A549 (cell line): Measurements from ENCODE around the gene TBC1D16. TPM values are rescaled to one million over a fixed set of nuclear protein-coding genes. Genes with fewer than 3 reads are reported as not detected.

Source experiments
- ATAC-seq, 2 experiments: fragments of 200-7000 bp in 1 of 2; fragments of >200 bp in 1 of 2; cut with Nextera tagmentation in 1 of 2; cut with Tn5 transposase in 1 of 2; 3 replicates each; pipeline versions ENCODE4 v1.8.0 to v1.9.1; 2018 to 2020; ENCODE audit warnings: mild to moderate bottlenecking in 1 of 2, moderate library complexity in 1 of 2
- CTCF ChIA-PET: fragments of 300-600 bp; sonication (Branson Sonifier 250); formaldehyde crosslinking; extraction: SDS; loops from one replicate; lab custom pipeline; 2021; ENCODE audit warnings: antibody characterized with exemption, inconsistent platforms; lab: Yijun Ruan, JAX
- POLR2A ChIA-PET: fragments of 350-600 bp; formaldehyde crosslinking; extraction: SDS; loops from one replicate; lab custom pipeline; 2021; ENCODE audit warnings: antibody characterized with exemption, inconsistent platforms; lab: Yijun Ruan, JAX
- DNase-seq, 2 experiments: peaks; one replicate each; pipeline versions ENCODE4 v3.0.0 to v3.0.0-alpha.2; 2011 to 2016; ENCODE audit warnings: low read depth in 1 of 2, low spot score in 1 of 2
- FAIRE-seq: peaks from 2 replicates; lab custom pipeline; 2011; peaks lifted over from hg19 to GRCh38; lab: Jason Lieb, UNC
- H3K27ac ChIP-seq, 2 experiments: fragments of >200 bp; sonication (Bioruptor Twin); formaldehyde crosslinking; 3 replicates each; pipeline ENCODE4 v1.5.1; 2016 to 2017
- H3K4me1 ChIP-seq: fragments of >200 bp; sonication (Bioruptor Twin); formaldehyde crosslinking; 3 replicates; pipeline ENCODE4 v1.6.1; 2016
- H3K4me2 ChIP-seq: fragments of >200 bp; sonication (Bioruptor Twin); formaldehyde crosslinking; 3 replicates; pipeline ENCODE4 v1.6.1; 2016
- H3K4me3 ChIP-seq: fragments of >200 bp; sonication (Bioruptor Twin); formaldehyde crosslinking; 3 replicates; pipeline ENCODE4 v1.5.1; 2016
- H3K9me3 ChIP-seq: fragments of >200 bp; sonication (Bioruptor Twin); formaldehyde crosslinking; 3 replicates; pipeline ENCODE4 v1.6.1; 2016
- CBX2 ChIP-seq: fragments of 200-600 bp; sonication (generic); IDR thresholded peaks from 2 replicates; pipeline ENCODE4 v1.6.1; 2016; ENCODE audit warnings: low read depth, mild to moderate bottlenecking, borderline replicate concordance
- CBX8 ChIP-seq: fragments of 200-600 bp; sonication (generic); IDR thresholded peaks from 2 replicates; pipeline ENCODE4 v1.6.1; 2016
- CEBPB ChIP-seq, 2 experiments: fragments of >200 bp in 1 of 2; sonication (Bioruptor Twin) in 1 of 2; formaldehyde crosslinking in 1 of 2; IDR thresholded peaks; 2 replicates each; pipeline ENCODE4 v1.6.1; 2012 to 2016
- EHF ChIP-seq: fragments of 250-450 bp; sonication (Bioruptor Pico); IDR thresholded peaks from 2 replicates; pipeline ENCODE4 v1.5.0; 2020; ENCODE audit warnings: mild to moderate bottlenecking
- HOXA7 ChIP-seq: fragments of 250-450 bp; sonication (Bioruptor Pico); IDR thresholded peaks from 2 replicates; pipeline ENCODE4 v1.5.0; 2020; ENCODE audit warnings: mild to moderate bottlenecking, moderate library complexity
- HOXB5 ChIP-seq: fragments of 250-450 bp; sonication (Bioruptor Pico); IDR thresholded peaks from 2 replicates; pipeline ENCODE4 v1.5.0; 2020; ENCODE audit warnings: mild to moderate bottlenecking, moderate library complexity
- JUN ChIP-seq, 2 experiments: fragments of >200 bp; sonication (Bioruptor Twin); formaldehyde crosslinking; IDR thresholded peaks; 2 replicates in 1 of 2; 3 replicates in 1 of 2; pipeline ENCODE4 v1.6.1; 2016 to 2017
- JUNB ChIP-seq: fragments of >200 bp; sonication (Bioruptor Twin); formaldehyde crosslinking; IDR thresholded peaks from 2 replicates; pipeline ENCODE4 v1.6.1; 2016
- POLR2A ChIP-seq: IDR thresholded peaks from 2 replicates; pipeline ENCODE4 v1.6.1; 2012; ENCODE audit warnings: mild to moderate bottlenecking, low read length
- RAD21 ChIP-seq, 2 experiments: fragments of >200 bp in 1 of 2; sonication (Bioruptor Twin) in 1 of 2; formaldehyde crosslinking in 1 of 2; IDR thresholded peaks in 1 of 2; conservative IDR thresholded peaks in 1 of 2; 2 replicates in 1 of 2; 3 replicates in 1 of 2; pipeline ENCODE4 v1.6.1; 2012 to 2018; ENCODE audit warnings: inconsistent platforms in 1 of 2
- RCOR1 ChIP-seq: fragments of 150-350 bp; IDR thresholded peaks from 2 replicates; pipeline ENCODE4 v1.6.1; 2014; ENCODE audit warnings: antibody characterized with exemption, low read length, low read depth
- ZNF302 ChIP-seq: fragments of 250-450 bp; sonication (Bioruptor Pico); IDR thresholded peaks from 2 replicates; pipeline ENCODE4 v1.9.0; 2021; ENCODE audit warnings: inconsistent platforms, mild to moderate bottlenecking, moderate library complexity
- WGBS: methylation state at CpG from one replicate; pipeline ENCODE4 v1.1.6; 2017; ENCODE audit errors: missing lambda C conversion rate; 5-methylcytosine and 5-hydroxymethylcytosine counted together
- polyA plus RNA-seq, 4 experiments: library from polyadenylated mRNA; depleted of rRNA in 3 of 4; stranded (reverse); fragments of >200 nt; fragmentation: RNase III in 1 of 4; extraction: RNeasy Plus Mini Kit Qiagen cat#74134 plus additional on column Dnase treatment in 1 of 4; gene quantifications; 2 replicates in 3 of 4; 3 replicates in 1 of 4; pipeline ENCODE4 v1.2.3, GENCODE V29; 2011 to 2017
- TF ChIP-seq, protein P1 (sequence below): fragments of 250-450 bp; sonication (Bioruptor Pico); IDR thresholded peaks from 2 replicates; pipeline ENCODE4 v1.5.0; 2021; ENCODE audit warnings: mild to moderate bottlenecking, moderate library complexity, borderline replicate concordance
- TF ChIP-seq, protein P2 (sequence below): fragments of 200-600 bp; sonication (generic); IDR thresholded peaks from 2 replicates; pipeline ENCODE4 v1.6.1; 2016; ENCODE audit warnings: antibody characterized with exemption, mild to moderate bottlenecking, moderate library complexity
- TF ChIP-seq, protein P3 (sequence below): fragments of >200 bp; sonication (Bioruptor Twin); formaldehyde crosslinking; IDR thresholded peaks from 3 replicates; pipeline ENCODE4 v1.5.1; 2016
- TF ChIP-seq, protein P4 (sequence below): fragments of 250-450 bp; sonication (Bioruptor Pico); IDR thresholded peaks from 2 replicates; pipeline ENCODE4 v1.5.0; 2020; ENCODE audit warnings: low read depth, mild to moderate bottlenecking, moderate library complexity
- TF ChIP-seq, protein P5 (sequence below): IDR thresholded peaks from 2 replicates; pipeline ENCODE4 v1.6.1; 2012
- TF ChIP-seq, protein P6 (sequence below): IDR thresholded peaks from 2 replicates; pipeline ENCODE4 v1.6.1; 2012

Gene TBC1D16
- polyA plus RNA-seq, 2 of the 4 experiments (the other 2 are of a cell fraction), result 8.9 to 12.5 TPM

DNA sequence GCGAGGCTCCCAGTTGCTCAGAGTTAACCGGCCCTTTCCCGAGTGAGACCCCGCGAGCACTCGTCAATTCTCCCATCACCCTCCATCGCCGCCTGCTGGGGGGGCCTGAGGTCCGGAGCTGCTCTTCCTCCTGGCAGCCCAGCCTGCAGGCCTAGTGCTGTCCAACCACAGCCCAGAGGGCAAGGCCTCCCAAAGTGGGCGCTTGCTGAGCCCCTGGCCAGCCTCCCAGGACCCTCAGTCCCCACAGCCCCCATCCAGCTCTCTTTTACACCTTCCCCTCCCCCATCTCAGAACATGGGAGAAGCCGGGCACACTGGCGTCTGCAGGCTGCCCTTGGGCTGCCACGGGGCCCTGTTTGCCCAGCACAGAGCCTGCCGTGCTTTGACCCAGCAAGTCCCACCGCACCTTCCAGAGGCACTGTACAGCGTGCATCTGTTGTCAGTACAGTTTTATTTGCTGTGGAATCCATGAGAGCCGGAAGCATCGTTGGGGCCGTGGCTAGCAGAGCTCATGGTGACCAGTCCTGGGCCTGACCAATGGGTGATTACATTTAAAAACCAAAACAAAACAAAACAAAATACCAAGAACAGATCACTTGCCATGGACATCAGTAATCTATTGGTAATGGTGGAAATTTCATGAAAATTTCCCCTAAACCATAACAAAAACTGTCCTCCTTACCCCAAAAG lies 100.3 kb downstream of the TBC1D16 start:
- FAIRE-seq (no peak), ATAC-seq (no peak)

More for the DNA sequence above, 100.3 kb downstream of the TBC1D16 start:
- Histone ChIP-seq H3K27ac (peak overlapping the region; percentile 94; a peak in 4 of 6 replicates), H3K4me3 (no peak overlapping the region), H3K4me1 (peaks cover 68% of the 10 kb centered on the region), H3K4me2 (no peak overlapping the region), H3K9me3 (no peaks in the 10 kb centered on the region)
- no peak for DNase-seq
- WGBS, result 89% methylated on average over 19 of the region's 19 CpGs
- POLR2A ChIA-PET, result no interaction called here
- TF ChIP-seq, protein P1, sequence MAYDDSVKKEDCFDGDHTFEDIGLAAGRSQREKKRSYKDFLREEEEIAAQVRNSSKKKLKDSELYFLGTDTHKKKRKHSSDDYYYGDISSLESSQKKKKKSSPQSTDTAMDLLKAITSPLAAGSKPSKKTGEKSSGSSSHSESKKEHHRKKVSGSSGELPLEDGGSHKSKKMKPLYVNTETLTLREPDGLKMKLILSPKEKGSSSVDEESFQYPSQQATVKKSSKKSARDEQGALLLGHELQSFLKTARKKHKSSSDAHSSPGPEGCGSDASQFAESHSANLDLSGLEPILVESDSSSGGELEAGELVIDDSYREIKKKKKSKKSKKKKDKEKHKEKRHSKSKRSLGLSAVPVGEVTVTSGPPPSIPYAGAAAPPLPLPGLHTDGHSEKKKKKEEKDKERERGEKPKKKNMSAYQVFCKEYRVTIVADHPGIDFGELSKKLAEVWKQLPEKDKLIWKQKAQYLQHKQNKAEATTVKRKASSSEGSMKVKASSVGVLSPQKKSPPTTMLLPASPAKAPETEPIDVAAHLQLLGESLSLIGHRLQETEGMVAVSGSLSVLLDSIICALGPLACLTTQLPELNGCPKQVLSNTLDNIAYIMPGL, result no peak
- TF ChIP-seq EHF, result no peak
- TF ChIP-seq, protein P2, sequence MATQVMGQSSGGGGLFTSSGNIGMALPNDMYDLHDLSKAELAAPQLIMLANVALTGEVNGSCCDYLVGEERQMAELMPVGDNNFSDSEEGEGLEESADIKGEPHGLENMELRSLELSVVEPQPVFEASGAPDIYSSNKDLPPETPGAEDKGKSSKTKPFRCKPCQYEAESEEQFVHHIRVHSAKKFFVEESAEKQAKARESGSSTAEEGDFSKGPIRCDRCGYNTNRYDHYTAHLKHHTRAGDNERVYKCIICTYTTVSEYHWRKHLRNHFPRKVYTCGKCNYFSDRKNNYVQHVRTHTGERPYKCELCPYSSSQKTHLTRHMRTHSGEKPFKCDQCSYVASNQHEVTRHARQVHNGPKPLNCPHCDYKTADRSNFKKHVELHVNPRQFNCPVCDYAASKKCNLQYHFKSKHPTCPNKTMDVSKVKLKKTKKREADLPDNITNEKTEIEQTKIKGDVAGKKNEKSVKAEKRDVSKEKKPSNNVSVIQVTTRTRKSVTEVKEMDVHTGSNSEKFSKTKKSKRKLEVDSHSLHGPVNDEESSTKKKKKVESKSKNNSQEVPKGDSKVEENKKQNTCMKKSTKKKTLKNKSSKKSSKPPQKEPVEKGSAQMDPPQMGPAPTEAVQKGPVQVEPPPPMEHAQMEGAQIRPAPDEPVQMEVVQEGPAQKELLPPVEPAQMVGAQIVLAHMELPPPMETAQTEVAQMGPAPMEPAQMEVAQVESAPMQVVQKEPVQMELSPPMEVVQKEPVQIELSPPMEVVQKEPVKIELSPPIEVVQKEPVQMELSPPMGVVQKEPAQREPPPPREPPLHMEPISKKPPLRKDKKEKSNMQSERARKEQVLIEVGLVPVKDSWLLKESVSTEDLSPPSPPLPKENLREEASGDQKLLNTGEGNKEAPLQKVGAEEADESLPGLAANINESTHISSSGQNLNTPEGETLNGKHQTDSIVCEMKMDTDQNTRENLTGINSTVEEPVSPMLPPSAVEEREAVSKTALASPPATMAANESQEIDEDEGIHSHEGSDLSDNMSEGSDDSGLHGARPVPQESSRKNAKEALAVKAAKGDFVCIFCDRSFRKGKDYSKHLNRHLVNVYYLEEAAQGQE, result no peak
- TF ChIP-seq, protein P3, sequence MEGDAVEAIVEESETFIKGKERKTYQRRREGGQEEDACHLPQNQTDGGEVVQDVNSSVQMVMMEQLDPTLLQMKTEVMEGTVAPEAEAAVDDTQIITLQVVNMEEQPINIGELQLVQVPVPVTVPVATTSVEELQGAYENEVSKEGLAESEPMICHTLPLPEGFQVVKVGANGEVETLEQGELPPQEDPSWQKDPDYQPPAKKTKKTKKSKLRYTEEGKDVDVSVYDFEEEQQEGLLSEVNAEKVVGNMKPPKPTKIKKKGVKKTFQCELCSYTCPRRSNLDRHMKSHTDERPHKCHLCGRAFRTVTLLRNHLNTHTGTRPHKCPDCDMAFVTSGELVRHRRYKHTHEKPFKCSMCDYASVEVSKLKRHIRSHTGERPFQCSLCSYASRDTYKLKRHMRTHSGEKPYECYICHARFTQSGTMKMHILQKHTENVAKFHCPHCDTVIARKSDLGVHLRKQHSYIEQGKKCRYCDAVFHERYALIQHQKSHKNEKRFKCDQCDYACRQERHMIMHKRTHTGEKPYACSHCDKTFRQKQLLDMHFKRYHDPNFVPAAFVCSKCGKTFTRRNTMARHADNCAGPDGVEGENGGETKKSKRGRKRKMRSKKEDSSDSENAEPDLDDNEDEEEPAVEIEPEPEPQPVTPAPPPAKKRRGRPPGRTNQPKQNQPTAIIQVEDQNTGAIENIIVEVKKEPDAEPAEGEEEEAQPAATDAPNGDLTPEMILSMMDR, result no peak
- TF ChIP-seq, protein P4, sequence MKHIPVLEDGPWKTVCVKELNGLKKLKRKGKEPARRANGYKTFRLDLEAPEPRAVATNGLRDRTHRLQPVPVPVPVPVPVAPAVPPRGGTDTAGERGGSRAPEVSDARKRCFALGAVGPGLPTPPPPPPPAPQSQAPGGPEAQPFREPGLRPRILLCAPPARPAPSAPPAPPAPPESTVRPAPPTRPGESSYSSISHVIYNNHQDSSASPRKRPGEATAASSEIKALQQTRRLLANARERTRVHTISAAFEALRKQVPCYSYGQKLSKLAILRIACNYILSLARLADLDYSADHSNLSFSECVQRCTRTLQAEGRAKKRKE, result no peak
- no peak for TF ChIP-seq RCOR1
- no peak for TF ChIP-seq HOXA7
- no peak for TF ChIP-seq CBX2
- TF ChIP-seq JUNB, result no peak
- no peak for TF ChIP-seq CBX8
- TF ChIP-seq JUN (IDR thresholded peaks at IDR 0.05), result no peak
- TF ChIP-seq CEBPB (IDR thresholded peaks at IDR 0.05), result no peak
- TF ChIP-seq, protein P5, sequence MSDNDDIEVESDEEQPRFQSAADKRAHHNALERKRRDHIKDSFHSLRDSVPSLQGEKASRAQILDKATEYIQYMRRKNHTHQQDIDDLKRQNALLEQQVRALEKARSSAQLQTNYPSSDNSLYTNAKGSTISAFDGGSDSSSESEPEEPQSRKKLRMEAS, result no peak
- TF ChIP-seq, protein P6, sequence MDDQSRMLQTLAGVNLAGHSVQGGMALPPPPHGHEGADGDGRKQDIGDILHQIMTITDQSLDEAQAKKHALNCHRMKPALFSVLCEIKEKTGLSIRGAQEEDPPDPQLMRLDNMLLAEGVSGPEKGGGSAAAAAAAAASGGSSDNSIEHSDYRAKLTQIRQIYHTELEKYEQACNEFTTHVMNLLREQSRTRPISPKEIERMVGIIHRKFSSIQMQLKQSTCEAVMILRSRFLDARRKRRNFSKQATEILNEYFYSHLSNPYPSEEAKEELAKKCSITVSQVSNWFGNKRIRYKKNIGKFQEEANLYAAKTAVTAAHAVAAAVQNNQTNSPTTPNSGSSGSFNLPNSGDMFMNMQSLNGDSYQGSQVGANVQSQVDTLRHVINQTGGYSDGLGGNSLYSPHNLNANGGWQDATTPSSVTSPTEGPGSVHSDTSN, result no peak
- TF ChIP-seq ZNF302, result no peak
- TF ChIP-seq HOXB5 (CRISPR knock-in tag), result no peak
- no peak for TF ChIP-seq POLR2A
- TF ChIP-seq RAD21 (conservative IDR thresholded peaks at IDR 0.05 in 1 of 2, IDR thresholded peaks at IDR 0.05 in 1 of 2), result no peak
- TF ChIP-seq, all 56 proteins: peak for 0
- CTCF ChIA-PET, result interaction anchor here (0.7 to 3.6 kb wide), 6 partner anchors 9 to 124 kb away, joined by 3 to 10 read pairs (median 4); partner anchors contain the start of gene CBX4
